Right atrium auricular region (tissue), 2 donors: ENCODE measurements around the gene CYP3A4. TPM values are rescaled to one million over a fixed set of nuclear protein-coding genes. Genes with fewer than 3 reads are reported as not detected.
"Not testable (repeated sequence)": the region's sequence is repeated elsewhere in the genome, so short reads cannot be mapped to it uniquely, and the experiment has no call there.

Experiments
- DNase-seq: peaks from one replicate; pipeline ENCODE4 v3.0.0-alpha.2; 2019; ENCODE audit warnings: low spot score
- H3K27ac ChIP-seq, 2 donors: fragments of 200-600 bp; sonication (generic); 1 replicate in 1 of 2; 2 replicates in 1 of 2; pipeline ENCODE4 v1.5.1; 2016 to 2019
- H3K27me3 ChIP-seq, 2 donors: fragments of 200-600 bp; sonication (generic); one replicate each; pipeline versions ENCODE4 v1.5.1 to v1.6.0; 2017 to 2019
- H3K36me3 ChIP-seq: fragments of 200-600 bp; sonication (generic); one replicate; pipeline ENCODE4 v1.5.1; 2016
- H3K4me1 ChIP-seq, 2 donors: fragments of 200-600 bp; sonication (generic); one replicate each; pipeline versions ENCODE4 v1.5.1 to v1.6.0; 2017 to 2019
- H3K4me3 ChIP-seq, 2 donors: fragments of 200-600 bp; sonication (generic); 1 replicate in 1 of 2; 2 replicates in 1 of 2; pipeline ENCODE4 v1.5.1; 2017 to 2019; ENCODE audit warnings: mild to moderate bottlenecking in 1 of 2, moderate library complexity in 1 of 2
- H3K9me3 ChIP-seq, 2 donors: fragments of 200-600 bp; sonication (generic); one replicate each; pipeline ENCODE4 v1.5.1; 2019
- CTCF ChIP-seq, 2 donors: fragments of 200-600 bp; sonication (generic); IDR thresholded peaks; one replicate each; pipeline ENCODE4 v1.5.1; 2019; ENCODE audit warnings: antibody characterized with exemption in 2 of 2
- total RNA-seq, 2 donors: library from RNA; depleted of rRNA; stranded (reverse); fragments of >200 nt; gene quantifications; one replicate each; pipeline ENCODE4 v1.1.0, GENCODE V29; 2016

CYP3A4 gene
- total RNA-seq, 2 donors from 2014 or later, result 0.43 TPM; not detected in 1

GRCh38 chr7:99790407-99790806, 6.4 kb upstream of the CYP3A4 start:
- Histone ChIP-seq H3K36me3 (no peaks in the 10 kb centered on the region), H3K27ac (no peak overlapping the region), H3K4me1 (no peaks in the 10 kb centered on the region), H3K4me3 (no peak overlapping the region), H3K27me3 (no peaks in the 10 kb centered on the region), H3K9me3 (no peaks in the 10 kb centered on the region)
- DNase-seq, result no peak
- TF ChIP-seq CTCF (IDR thresholded peaks at IDR 0.05), result no peak

- no peaks in the 10 kb centered on the region for H3K9me3 ChIP-seq
- no peak overlapping the region for H3K27ac ChIP-seq
- no peak for DNase-seq
- H3K27me3 ChIP-seq, result no peaks in the 10 kb centered on the region
- no peak for TF ChIP-seq CTCF (IDR thresholded peaks at IDR 0.05)
- no peaks in the 10 kb centered on the region for H3K4me1 ChIP-seq
- H3K4me3 ChIP-seq, result no peak overlapping the region
- H3K36me3 ChIP-seq, result no peaks in the 10 kb centered on the region
Observed at GRCh38 chr7:99789441-99790070, 5.6 kb upstream of the CYP3A4 start.

GRCh38 chr7:99788554-99788953, 4.6 kb upstream of the CYP3A4 start:
- Histone ChIP-seq H3K9me3 (no peaks in the 10 kb centered on the region), H3K4me3 (no peak overlapping the region), H3K27me3 (no peaks in the 10 kb centered on the region), H3K4me1 (no peaks in the 10 kb centered on the region), H3K27ac (no peak overlapping the region), H3K36me3 (no peaks in the 10 kb centered on the region)
- DNase-seq, result no peak
- no peak for TF ChIP-seq CTCF (IDR thresholded peaks at IDR 0.05)

GRCh38 chr7:99786726-99787335, 2.8 kb upstream of the CYP3A4 start:
- Histone ChIP-seq H3K9me3 (no peaks in the 10 kb centered on the region), H3K27me3 (no peaks in the 10 kb centered on the region), H3K36me3 (no peaks in the 10 kb centered on the region), H3K4me3 (no peak overlapping the region), H3K27ac (no peak overlapping the region), H3K4me1 (no peaks in the 10 kb centered on the region)
- TF ChIP-seq CTCF (IDR thresholded peaks at IDR 0.05), result no peak
- DNase-seq, result no peak

- not testable (repeated sequence) for H3K27me3 ChIP-seq, H3K27ac ChIP-seq, H3K36me3 ChIP-seq, H3K4me1 ChIP-seq, DNase-seq, H3K9me3 ChIP-seq, H3K4me3 ChIP-seq
Observed at GRCh38 chr7:99785654-99786053, 1.7 kb upstream of the CYP3A4 start.

GRCh38 chr7:99782012-99782953, 1.7 kb downstream of the CYP3A4 start:
- H3K27ac ChIP-seq, result no peak overlapping the region
- no peaks in the 10 kb centered on the region for H3K9me3 ChIP-seq
- DNase-seq, result no peak
- no peaks in the 10 kb centered on the region for H3K36me3 ChIP-seq
- no peaks in the 10 kb centered on the region for H3K27me3 ChIP-seq
- H3K4me1 ChIP-seq, result no peaks in the 10 kb centered on the region
- no peak for TF ChIP-seq CTCF (IDR thresholded peaks at IDR 0.05)
- no peak overlapping the region for H3K4me3 ChIP-seq
